ENCODE results near the gene SLC25A11.
"Not testable (repeated sequence)": the region's sequence is repeated elsewhere in the genome, so short reads cannot be mapped to it uniquely, and the experiment has no call there.

Gene SLC25A11

GRCh38 chr17:4931963-4932362, 7.9 kb downstream of the SLC25A11 start, which contains the start of gene GP1BA:
TSS of gene GP1BA (plus strand) at chr17:4932277. CDS start at chr17:4932605, 328 bp downstream.
- no peak for DNase-seq (ENCODE audit: extremely low spot score)
- ChIA-PET CTCF (interaction anchor here (1.0 kb wide), 1 partner anchor 12 kb away, joined by 3 read pairs; no protein-coding TSS in a partner anchor), POLR2A (no interaction called here)

GRCh38 chr17:4928881-4929280, 11.0 kb downstream of the SLC25A11 start:
- no peak for DNase-seq (ENCODE audit: extremely low spot score)
- POLR2A ChIA-PET = no interaction called here
- CTCF ChIA-PET = no interaction called here
- TF ChIP-seq, protein P1, sequence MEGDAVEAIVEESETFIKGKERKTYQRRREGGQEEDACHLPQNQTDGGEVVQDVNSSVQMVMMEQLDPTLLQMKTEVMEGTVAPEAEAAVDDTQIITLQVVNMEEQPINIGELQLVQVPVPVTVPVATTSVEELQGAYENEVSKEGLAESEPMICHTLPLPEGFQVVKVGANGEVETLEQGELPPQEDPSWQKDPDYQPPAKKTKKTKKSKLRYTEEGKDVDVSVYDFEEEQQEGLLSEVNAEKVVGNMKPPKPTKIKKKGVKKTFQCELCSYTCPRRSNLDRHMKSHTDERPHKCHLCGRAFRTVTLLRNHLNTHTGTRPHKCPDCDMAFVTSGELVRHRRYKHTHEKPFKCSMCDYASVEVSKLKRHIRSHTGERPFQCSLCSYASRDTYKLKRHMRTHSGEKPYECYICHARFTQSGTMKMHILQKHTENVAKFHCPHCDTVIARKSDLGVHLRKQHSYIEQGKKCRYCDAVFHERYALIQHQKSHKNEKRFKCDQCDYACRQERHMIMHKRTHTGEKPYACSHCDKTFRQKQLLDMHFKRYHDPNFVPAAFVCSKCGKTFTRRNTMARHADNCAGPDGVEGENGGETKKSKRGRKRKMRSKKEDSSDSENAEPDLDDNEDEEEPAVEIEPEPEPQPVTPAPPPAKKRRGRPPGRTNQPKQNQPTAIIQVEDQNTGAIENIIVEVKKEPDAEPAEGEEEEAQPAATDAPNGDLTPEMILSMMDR (IDR thresholded peaks at IDR 0.05; ENCODE audit: control extremely low read depth, extremely low read depth, low read depth, missing control alignments) = no peak

More at GRCh38 chr17:4931963-4932362, 7.9 kb downstream of the SLC25A11 start, which contains the start of gene GP1BA:
- TF ChIP-seq, protein P1 (IDR thresholded peaks at IDR 0.05; ENCODE audit: control extremely low read depth, extremely low read depth, low read depth, missing control alignments) = no peak

DNA sequence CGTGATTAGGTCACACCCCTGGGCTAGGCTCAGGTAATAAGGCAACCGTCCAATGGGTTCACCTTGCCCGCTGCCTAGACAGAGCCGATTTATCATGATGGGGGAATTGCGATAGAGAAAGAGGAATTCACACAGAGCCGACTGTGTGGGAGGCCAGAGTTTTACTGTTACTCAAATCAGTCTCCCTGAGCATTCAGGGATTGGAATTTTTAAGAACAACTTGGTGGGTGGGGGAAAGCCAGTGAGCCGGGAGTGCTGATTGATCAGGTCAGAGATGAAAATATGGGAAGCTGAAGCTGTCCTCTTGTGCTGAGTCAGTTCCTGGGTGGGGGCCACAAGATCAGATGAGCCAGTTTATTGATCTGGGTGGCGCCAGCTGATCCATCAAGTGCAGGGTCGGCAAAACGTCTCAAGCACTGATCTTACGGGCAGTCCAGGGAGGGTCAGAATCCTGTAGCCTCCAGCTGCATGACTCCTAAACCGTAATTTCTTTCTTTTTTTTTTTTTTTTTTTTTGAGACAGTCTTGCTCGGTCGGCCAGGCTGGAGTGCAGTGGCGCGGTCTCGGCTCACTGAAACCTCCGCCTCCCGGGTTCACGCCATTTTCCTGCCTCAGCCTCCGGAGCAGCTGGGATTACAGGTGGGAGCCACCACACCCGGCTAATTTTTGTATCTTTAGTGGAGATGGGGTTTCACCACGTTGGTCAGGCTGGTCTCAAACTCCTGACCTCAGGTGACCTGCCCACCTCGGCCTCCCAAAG, 13.1 kb downstream of the SLC25A11 start:
- POLR2A ChIA-PET; DNase-seq (ENCODE audit: extremely low spot score): not testable (repeated sequence)
- CTCF ChIA-PET = interaction anchor here (0.7 to 1.7 kb wide), 5 partner anchors 9 to 18 kb away, joined by 3 to 4 read pairs (median 3); partner anchors contain the start of genes RNF167 and SLC25A11

- ChIA-PET CTCF (interaction anchor here (1.0 kb wide), 1 partner anchor 13 kb away, joined by 3 read pairs; no protein-coding TSS in a partner anchor), POLR2A (no interaction called here)
Measured at GRCh38 chr17:4921320-4921719, 18.5 kb downstream of the SLC25A11 start.

GRCh38 chr17:4920351-4921048, 19.3 kb downstream of the SLC25A11 start:
- no peak for DNase-seq (ENCODE audit: extremely low spot score)
- CTCF ChIA-PET = interaction anchor here (0.7 to 4.1 kb wide), 3 partner anchors 11 to 14 kb away, joined by 3 to 29 read pairs (median 3); no protein-coding TSS in a partner anchor
- TF ChIP-seq, protein P1 (IDR thresholded peaks at IDR 0.05; ENCODE audit: control extremely low read depth, extremely low read depth, low read depth, missing control alignments) = no peak
- POLR2A ChIA-PET = no interaction called here

More at GRCh38 chr17:4921320-4921719, 18.5 kb downstream of the SLC25A11 start:
- TF ChIP-seq, protein P1 (IDR thresholded peaks at IDR 0.05; ENCODE audit: control extremely low read depth, extremely low read depth, low read depth, missing control alignments) = no peak
- no peak for DNase-seq (ENCODE audit: extremely low spot score)

DNA sequence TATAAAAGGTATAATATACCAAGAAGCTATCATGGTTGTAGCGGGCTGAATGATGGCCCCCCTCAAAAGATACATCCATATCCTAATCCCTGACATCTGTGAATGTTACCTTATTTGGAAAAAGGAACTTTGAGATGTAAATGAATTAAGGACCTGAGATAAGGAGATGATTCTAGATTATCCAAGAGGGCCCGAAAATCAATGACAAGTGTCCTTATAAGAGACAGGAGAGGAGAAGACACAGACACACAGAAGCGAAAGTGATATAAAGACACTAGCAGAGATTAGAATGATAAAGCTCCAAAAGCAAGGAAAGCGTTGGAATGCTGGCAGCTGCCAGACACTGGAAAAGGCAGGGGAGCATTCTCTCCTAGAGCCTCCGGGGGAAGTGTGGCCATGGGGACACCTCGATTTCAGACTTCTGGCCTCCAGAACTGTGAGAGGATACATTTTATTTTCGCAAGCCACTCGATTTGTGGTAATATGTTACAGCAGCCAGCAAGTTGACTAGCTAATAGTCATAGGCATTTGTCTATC, 20.3 kb downstream of the SLC25A11 start:
- DNase-seq (ENCODE audit: extremely low spot score) = no peak
- TF ChIP-seq, protein P1 (IDR thresholded peaks at IDR 0.05; ENCODE audit: control extremely low read depth, extremely low read depth, low read depth, missing control alignments) = no peak
- ChIA-PET POLR2A (no interaction called here), CTCF (interaction anchor here (0.7 to 4.1 kb wide), 2 partner anchors 10 to 13 kb away, joined by 3 to 29 read pairs; no protein-coding TSS in a partner anchor)

DNA sequence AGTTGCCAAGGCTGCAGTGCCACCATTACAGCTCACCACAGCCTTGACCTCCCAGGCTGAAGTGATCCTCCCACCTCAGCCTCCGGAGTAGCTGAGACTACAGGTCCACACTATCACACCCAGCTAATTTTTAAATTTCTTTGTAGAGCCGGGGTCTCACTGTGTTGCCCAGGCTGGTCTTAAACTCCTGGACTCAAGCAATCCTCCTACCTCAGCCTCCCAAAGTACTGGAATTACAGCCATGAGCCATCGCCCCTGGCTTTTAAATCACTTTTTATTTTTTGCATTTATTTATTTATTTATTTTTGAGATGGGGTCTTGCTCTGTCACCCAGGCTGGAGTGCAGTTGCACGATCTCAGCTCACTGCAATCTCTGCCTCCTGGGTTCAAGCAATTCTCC, 25.3 kb downstream of the SLC25A11 start:
- DNase-seq (ENCODE audit: extremely low spot score); POLR2A ChIA-PET: not testable (repeated sequence)
- CTCF ChIA-PET = interaction anchor here (1.4 to 2.1 kb wide), 2 partner anchors 11 to 12 kb away, joined by 5 to 9 read pairs; partner anchors contain the start of gene CHRNE
